Measurements from ENCODE around the gene HEXD.
"Not testable (repeated sequence)": the region's sequence is repeated elsewhere in the genome, so short reads cannot be mapped to it uniquely, and the experiment has no call there.

HEXD gene

GRCh38 chr17:82382220-82382932 is 35.8 kb upstream of the HEXD start:
- DNase-seq: not testable (repeated sequence)

- DNase-seq: no peak
Measured at GRCh38 chr17:82382933-82383255, 35.3 kb upstream of the HEXD start.

- DNase-seq: no peak
Measured at GRCh38 chr17:82383411-82383810, 34.7 kb upstream of the HEXD start.

- no peak for DNase-seq
Measured at GRCh38 chr17:82384051-82384729, 34.0 kb upstream of the HEXD start.

GRCh38 chr17:82384730-82385481 is 33.2 kb upstream of the HEXD start:
- no peak for DNase-seq

GRCh38 chr17:82385559-82386254 is 32.4 kb upstream of the HEXD start:
- no peak for DNase-seq

GRCh38 chr17:82386255-82386831 is 31.8 kb upstream of the HEXD start:
- no peak for DNase-seq

GRCh38 chr17:82386881-82387704 is 31.1 kb upstream of the HEXD start:
- no peak for DNase-seq

- no peak for DNase-seq
Measured at GRCh38 chr17:82387705-82388106, 30.4 kb upstream of the HEXD start.

GRCh38 chr17:82388223-82388921 is 29.8 kb upstream of the HEXD start:
- no peak for DNase-seq

- DNase-seq: no peak
Measured at GRCh38 chr17:82388922-82389283, 29.2 kb upstream of the HEXD start.

- no peak for DNase-seq
Measured at GRCh38 chr17:82389379-82389778, 28.8 kb upstream of the HEXD start.

GRCh38 chr17:82390015-82390859 is 27.9 kb upstream of the HEXD start:
- no peak for DNase-seq

GRCh38 chr17:82390860-82391435 is 27.2 kb upstream of the HEXD start:
- no peak for DNase-seq

GRCh38 chr17:82391496-82392066 is 26.6 kb upstream of the HEXD start:
- DNase-seq: no peak

- no peak for DNase-seq
Measured at GRCh38 chr17:82392209-82392920, 25.8 kb upstream of the HEXD start.

GRCh38 chr17:82392941-82393340 is 25.2 kb upstream of the HEXD start:
- DNase-seq: no peak

GRCh38 chr17:82394278-82394677 is 23.9 kb upstream of the HEXD start:
- DNase-seq: no peak
